H1 (cell line): ENCODE data around the gene TBC1D22A. TPM values are rescaled to one million over a fixed set of nuclear protein-coding genes. Genes with fewer than 3 reads are reported as not detected.
A peak's percentile ranks its signal among the peaks of the same experiment; 100 is the strongest.

Experiments
- CTCF ChIA-PET: fragments of 300-600 bp; sonication (Branson Sonifier 250); formaldehyde crosslinking; loops from one replicate; lab custom pipeline; 2021; ENCODE audit not compliant: partially characterized antibody; lab: Charles Lee
- POLR2A ChIA-PET: fragments of 300-600 bp; sonication (Branson Sonifier 250); formaldehyde crosslinking; loops from one replicate; lab custom pipeline; 2021; ENCODE audit warnings: inconsistent platforms; ENCODE audit not compliant: partially characterized antibody; lab: Charles Lee
- DNase-seq, 2 experiments: peaks; one replicate each; pipeline versions ENCODE4 v3.0.0 to v3.0.0-alpha.2; 2010 to 2022; ENCODE audit warnings: low spot score in 2 of 2, low read depth in 1 of 2, mixed read lengths in 1 of 2
- FAIRE-seq: peaks from 2 replicates; lab custom pipeline; 2011; peaks lifted over from hg19 to GRCh38; lab: Jason Lieb, UNC
- H2AFZ ChIP-seq: 2 replicates; pipeline ENCODE4 v1.8.1; 2012; ENCODE audit warnings: low read length, inconsistent platforms
- H2AK5ac ChIP-seq: 2 replicates; pipeline ENCODE4 v1.6.1; 2013; ENCODE audit warnings: low read depth, low read length
- H2BK120ac ChIP-seq: replicated peaks from 2 replicates; pipeline ENCODE3; 2013; ENCODE audit warnings: low read depth, low read length, inconsistent platforms
- H2BK12ac ChIP-seq: 2 replicates; pipeline ENCODE4 v1.6.1; 2013; ENCODE audit warnings: low read depth, low read length
- H2BK15ac ChIP-seq: 2 replicates; pipeline ENCODE4 v1.6.1; 2013; ENCODE audit warnings: low read length
- H2BK20ac ChIP-seq: 2 replicates; pipeline ENCODE4 v1.6.1; 2013; ENCODE audit warnings: low read length
- H2BK5ac ChIP-seq: 2 replicates; pipeline ENCODE4 v1.6.1; 2013; ENCODE audit warnings: low read depth, low read length
- H3K14ac ChIP-seq: 2 replicates; pipeline ENCODE4 v1.6.1; 2013; ENCODE audit warnings: inconsistent platforms; ENCODE audit not compliant: insufficient read length
- H3K18ac ChIP-seq: 2 replicates; pipeline ENCODE4 v1.6.1; 2013; ENCODE audit warnings: low read length; ENCODE audit errors: extremely low read depth
- H3K23ac ChIP-seq: 2 replicates; pipeline ENCODE4 v1.6.1; 2013; ENCODE audit warnings: inconsistent platforms; ENCODE audit not compliant: insufficient read length
- H3K23me2 ChIP-seq: 2 replicates; pipeline ENCODE4 v1.6.1; 2013; ENCODE audit warnings: low read depth, low read length
- H3K27ac ChIP-seq: 2 replicates; pipeline ENCODE4 v1.6.1; 2011; ENCODE audit warnings: low read depth, low read length, inconsistent platforms
- H3K27me3 ChIP-seq, 4 experiments: replicated peaks in 1 of 4; 1 replicate in 1 of 4; 2 replicates in 3 of 4; pipeline versions ENCODE4 v1.6.1 to v1.8.1; 2011 to 2013; ENCODE audit warnings: low read length in 3 of 4, mild to moderate bottlenecking in 3 of 4, inconsistent platforms in 2 of 4, mixed read lengths in 2 of 4, moderate library complexity in 1 of 4; ENCODE audit not compliant: control insufficient read depth in 3 of 4, insufficient read depth in 3 of 4; ENCODE audit errors: extremely low read depth in 1 of 4
- H3K36me3 ChIP-seq, 4 experiments: 2 replicates each; pipeline versions ENCODE4 v1.6.1 to v1.8.1; 2011 to 2013; ENCODE audit warnings: mild to moderate bottlenecking in 4 of 4, low read length in 3 of 4, moderate library complexity in 2 of 4, control low read depth in 1 of 4, inconsistent platforms in 1 of 4; ENCODE audit not compliant: insufficient read depth in 4 of 4, control insufficient read depth in 2 of 4
- H3K4ac ChIP-seq: replicated peaks from 2 replicates; pipeline ENCODE3; 2013; ENCODE audit warnings: low read length, low read depth, mixed read lengths, inconsistent platforms; ENCODE audit not compliant: insufficient read length
- H3K4me1 ChIP-seq, 4 experiments: replicated peaks in 1 of 4; 1 replicate in 1 of 4; 2 replicates in 3 of 4; pipeline versions ENCODE4 v1.6.1 to v1.8.1; 2011 to 2013; ENCODE audit warnings: low read length in 3 of 4, inconsistent platforms in 2 of 4, mixed read lengths in 1 of 4; ENCODE audit not compliant: insufficient read depth in 4 of 4, control insufficient read depth in 3 of 4
- H3K4me2 ChIP-seq, 2 experiments: 2 replicates each; pipeline versions ENCODE4 v1.6.1 to v1.8.1; 2011 to 2013; ENCODE audit warnings: low read depth in 2 of 2, low read length in 2 of 2, control low read depth in 1 of 2, inconsistent platforms in 1 of 2, mild to moderate bottlenecking in 1 of 2; ENCODE audit not compliant: insufficient read depth in 1 of 2
- H3K4me3 ChIP-seq, 4 experiments: fragments of 200-600, 300-600 bp in 1 of 4; sonication (generic), shearing (Covaris generic), sonication (Bioruptor Twin) in 1 of 4; 2 replicates each; pipeline versions ENCODE4 v1.5.1 to v1.8.1; 2011 to 2016; ENCODE audit warnings: low read length in 4 of 4, low read depth in 3 of 4, control low read depth in 2 of 4, inconsistent platforms in 2 of 4, mild to moderate bottlenecking in 2 of 4, mixed read lengths in 1 of 4, moderate library complexity in 1 of 4; ENCODE audit not compliant: insufficient read depth in 2 of 4; ENCODE audit errors: extremely low read depth in 1 of 4
- H3K56ac ChIP-seq: replicated peaks from 2 replicates; pipeline ENCODE3; 2013; ENCODE audit warnings: low read depth, mild to moderate bottlenecking, mixed read lengths, low read length, inconsistent platforms; ENCODE audit not compliant: insufficient read length
- H3K79me1 ChIP-seq: 2 replicates; pipeline ENCODE4 v1.6.1; 2013; ENCODE audit warnings: low read depth, low read length, control low read depth
- H3K79me2 ChIP-seq, 2 experiments: 2 replicates each; pipeline versions ENCODE4 v1.6.1 to v1.8.1; 2012 to 2013; ENCODE audit warnings: low read length in 2 of 2, mild to moderate bottlenecking in 2 of 2, inconsistent platforms in 1 of 2; ENCODE audit not compliant: insufficient read depth in 2 of 2, control insufficient read depth in 1 of 2
- H3K9ac ChIP-seq, 4 experiments: replicated peaks in 1 of 4; 1 replicate in 1 of 4; 2 replicates in 3 of 4; pipeline versions ENCODE4 v1.6.1 to v1.8.1; 2011 to 2013; ENCODE audit warnings: low read depth in 3 of 4, low read length in 3 of 4, control low read depth in 2 of 4, mild to moderate bottlenecking in 2 of 4, moderate library complexity in 2 of 4, inconsistent platforms in 1 of 4; ENCODE audit errors: extremely low read depth in 1 of 4
- H3K9me3 ChIP-seq, 2 experiments: 2 replicates each; pipeline versions ENCODE4 v1.6.1 to v1.8.1; 2012 to 2013; ENCODE audit warnings: mild to moderate bottlenecking in 2 of 2, moderate library complexity in 2 of 2, control low read depth in 1 of 2, inconsistent platforms in 1 of 2, low read depth in 1 of 2, low read length in 1 of 2, mixed read lengths in 1 of 2; ENCODE audit not compliant: insufficient read depth in 2 of 2
- H4K20me1 ChIP-seq, 2 experiments: replicated peaks in 1 of 2; 2 replicates each; pipeline versions ENCODE3 to v1.8.1; 2011 to 2013; ENCODE audit warnings: inconsistent platforms in 2 of 2, low read length in 2 of 2, mild to moderate bottlenecking in 1 of 2; ENCODE audit not compliant: insufficient read depth in 2 of 2, control insufficient read depth in 1 of 2
- H4K5ac ChIP-seq: 2 replicates; pipeline ENCODE4 v1.6.1; 2013; ENCODE audit warnings: low read length, low read depth, mixed read lengths, inconsistent platforms; ENCODE audit not compliant: insufficient read length
- H4K8ac ChIP-seq: 2 replicates; pipeline ENCODE4 v1.8.0; 2013; ENCODE audit warnings: mild to moderate bottlenecking, moderate library complexity, low read length, inconsistent platforms; ENCODE audit not compliant: insufficient read depth; ENCODE audit errors: extremely low read depth
- H4K91ac ChIP-seq: replicated peaks from 2 replicates; pipeline ENCODE3; 2013; ENCODE audit warnings: low read length, mixed read lengths, inconsistent platforms; ENCODE audit not compliant: insufficient read length
- ASH2L ChIP-seq: fragments of 200-600, 300-600 bp; sonication (generic); IDR thresholded peaks from one replicate; pipeline ENCODE4 v1.7.1; 2017; ENCODE audit warnings: low read length
- BCL11A ChIP-seq, 2 experiments: IDR thresholded peaks; one replicate each; pipeline ENCODE4 v1.6.1; 2011; ENCODE audit warnings: low read depth in 2 of 2, low read length in 2 of 2, mild to moderate bottlenecking in 2 of 2
- BRCA1 ChIP-seq: IDR thresholded peaks from 2 replicates; pipeline ENCODE4 v1.6.1; 2012; ENCODE audit warnings: low read depth, low read length, improper control_type of control experiment
- CHD2 ChIP-seq: IDR thresholded peaks from 2 replicates; pipeline ENCODE4 v1.6.1; 2012; ENCODE audit warnings: low read length, improper control_type of control experiment
- CTBP2 ChIP-seq: IDR thresholded peaks from 2 replicates; pipeline ENCODE4 v1.7.0; 2011; ENCODE audit warnings: borderline replicate concordance, mild to moderate bottlenecking, moderate library complexity, mixed read lengths, low read length; ENCODE audit not compliant: insufficient read depth, insufficient read length
- EZH2 ChIP-seq: fragments of 200-600 bp; sonication (generic); IDR thresholded peaks from 2 replicates; pipeline ENCODE4 v1.7.1; 2012; ENCODE audit warnings: low read depth, mild to moderate bottlenecking, moderate library complexity, low read length, inconsistent platforms; ENCODE audit not compliant: severe bottlenecking
- JUN ChIP-seq: IDR thresholded peaks from 2 replicates; pipeline ENCODE4 v1.6.1; 2011; ENCODE audit warnings: low read depth, mild to moderate bottlenecking, improper control_type of control experiment, low read length
- MAFK ChIP-seq: IDR thresholded peaks from 2 replicates; pipeline ENCODE4 v1.6.1; 2012; ENCODE audit warnings: low read depth, mild to moderate bottlenecking, improper control_type of control experiment, low read length
- POLR2A ChIP-seq, 2 experiments: IDR thresholded peaks; 1 replicate in 1 of 2; 2 replicates in 1 of 2; pipeline ENCODE4 v1.6.1; 2011; ENCODE audit warnings: low read depth in 2 of 2, low read length in 2 of 2, mild to moderate bottlenecking in 2 of 2; ENCODE audit errors: control extremely low read depth in 1 of 2
- SAP30 ChIP-seq: fragments of 300-600 bp; sonication (generic); IDR thresholded peaks from 2 replicates; pipeline ENCODE4 v1.7.1; 2012; ENCODE audit warnings: low read length, moderate library complexity, mild to moderate bottlenecking, inconsistent platforms; ENCODE audit not compliant: insufficient read depth, insufficient replicate concordance
- SP1 ChIP-seq: IDR thresholded peaks from 2 replicates; pipeline ENCODE4 v1.6.1; 2011; ENCODE audit warnings: low read depth, low read length
- SRF ChIP-seq: IDR thresholded peaks from 2 replicates; pipeline ENCODE4 v1.6.1; 2011; ENCODE audit warnings: mild to moderate bottlenecking, low read depth, low read length, moderate library complexity
- TAF1 ChIP-seq: IDR thresholded peaks from 2 replicates; pipeline ENCODE4 v1.6.1; 2011; ENCODE audit warnings: mild to moderate bottlenecking, low read depth, low read length
- YY1 ChIP-seq: IDR thresholded peaks from 2 replicates; pipeline ENCODE4 v1.6.1; 2011; ENCODE audit warnings: low read depth, mild to moderate bottlenecking, low read length
- ZNF274 ChIP-seq: IDR thresholded peaks from 2 replicates; pipeline ENCODE4 v1.7.0; 2012; ENCODE audit warnings: low read length, borderline replicate concordance; ENCODE audit errors: extremely low read depth
- WGBS, 2 experiments: shearing (Covaris generic) in 1 of 2; methylation state at CpG; one replicate each; pipeline versions ENCODE4 v1.1.6 to v1.1.7; 2013 to 2015; ENCODE audit warnings: low lambda C conversion rate in 2 of 2, mixed read lengths in 2 of 2, inconsistent platforms in 1 of 2, low coverage in 1 of 2, missing lambda C conversion rate in 1 of 2; ENCODE audit not compliant: insufficient replicate concordance in 2 of 2, insufficient coverage in 1 of 2, insufficient read length in 1 of 2; ENCODE audit errors: extremely low coverage in 1 of 2, missing lambda C conversion rate in 1 of 2; 5-methylcytosine and 5-hydroxymethylcytosine counted together
- polyA plus RNA-seq, 7 experiments: library from polyadenylated mRNA; depleted of rRNA in 3 of 7; stranded (reverse) in 5 of 7; unstranded in 2 of 7; fragments of >200 nt in 5 of 7; fragments of 200-250 nt in 2 of 7; gene quantifications; 1 replicate in 5 of 7; 2 replicates in 1 of 7; 4 replicates in 1 of 7; pipeline versions ENCODE4 v1.2.1 to v1.2.3, GENCODE V29; 2011 to 2013; ENCODE audit warnings: missing spikeins in 2 of 7, mixed read lengths in 2 of 7
- total RNA-seq: library from RNA; stranded (reverse); fragmentation: NEBNext Ultra II Directional; extraction: Animal tissue kit (Norgen Biotek cat#: 25700); gene quantifications from 2 replicates; pipeline ENCODE4 v1.2.1, GENCODE V29; 2021

Gene TBC1D22A
- total and polyA plus RNA-seq, 2 of the 8 experiments (the other 6 are each of a cell fraction or from before 2014, with no cell fraction given): 11.9 to 18.4 TPM

DNA sequence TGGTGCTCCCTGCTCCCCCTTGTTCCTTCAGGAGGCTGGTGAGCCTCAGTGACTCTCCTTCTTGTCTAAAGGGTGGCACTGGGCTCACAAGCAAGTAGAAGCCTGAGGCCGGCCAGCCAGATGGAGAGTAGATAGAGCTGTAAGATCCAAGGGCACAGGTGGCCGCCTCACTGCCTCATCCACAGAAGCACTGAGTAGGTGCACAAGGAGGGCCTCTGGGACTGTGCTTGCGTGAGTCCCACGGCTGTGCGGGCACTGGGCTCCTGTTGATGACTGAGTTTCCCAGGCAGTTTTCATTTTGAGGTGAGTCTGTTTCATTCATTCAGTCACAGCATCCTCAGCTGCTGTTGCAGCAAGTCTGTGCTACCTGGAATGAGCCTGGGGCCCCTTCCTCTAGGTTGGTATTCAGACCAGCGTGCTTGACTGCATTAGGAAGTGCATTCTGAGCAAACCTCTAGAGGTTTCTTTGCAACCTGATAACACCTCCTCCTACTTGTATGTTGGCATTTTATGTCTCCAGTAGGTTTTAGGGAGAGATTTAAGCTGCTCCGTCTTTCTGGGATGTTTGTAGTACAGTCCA lies 184.0 kb downstream of the TBC1D22A start:
- H3K4me1 ChIP-seq: peaks cover 0 to 5% (median 2%) of the 10 kb centered on the region in 4 experiments; a peak in 1 of 7 replicates
- H3K9me3 ChIP-seq: no peaks in the 10 kb centered on the region
- peaks cover 0 to 2% of the 10 kb centered on the region in 2 experiments for H4K20me1 ChIP-seq
- H4K5ac ChIP-seq: no peak overlapping the region
- no peaks in the 10 kb centered on the region for H3K36me3 ChIP-seq
- no peak overlapping the region for H3K27ac ChIP-seq
- WGBS, 2 experiments: 95% methylated on average over 7 of the region's 7 CpGs; no CpG with 5 or more reads in 1 of the 2 experiments
- H2AK5ac ChIP-seq: no peak overlapping the region
- H3K4ac ChIP-seq: no peak overlapping the region
- no peak overlapping the region for H3K4me2 ChIP-seq
- 0 out of 2 replicates have a peak overlapping the region, but pooled peaks have one; percentile 39 for H2BK5ac ChIP-seq
- H2BK15ac ChIP-seq: no peak overlapping the region
- peak in 1 of 2 experiments; percentile 29 for DNase-seq
- no peak overlapping the region for H2BK20ac ChIP-seq
- H3K79me2 ChIP-seq: no peaks in the 10 kb centered on the region
- ChIA-PET POLR2A (no interaction called here), CTCF (interaction anchor here (0.9 to 2.1 kb wide), 3 partner anchors 8 to 65 kb away, joined by 3 to 5 read pairs (median 4); no protein-coding TSS in a partner anchor)
- no peak for FAIRE-seq
- H3K23me2 ChIP-seq: no peaks in the 10 kb centered on the region
- H4K8ac ChIP-seq: no peak overlapping the region; the same call in 1 of the 2 replicates
- H3K14ac ChIP-seq: no peak overlapping the region
- H3K27me3 ChIP-seq: no peaks in the 10 kb centered on the region
- no peak overlapping the region for H2AFZ ChIP-seq
- no peak overlapping the region for H3K4me3 ChIP-seq
- H2BK120ac ChIP-seq: no peak overlapping the region
- TF ChIP-seq JUN (no peak), CHD2 (no peak), BCL11A (IDR thresholded peaks at IDR 0.05; ENCODE audit: low read depth in 2 of 2, low read length in 2 of 2) (no peak), SAP30 (no peak), BRCA1 (no peak), POLR2A (IDR thresholded peaks at IDR 0.05; ENCODE audit: control extremely low read depth in 1 of 2, low read depth in 2 of 2, low read length in 2 of 2) (no peak), ZNF274 (no peak), YY1 (no peak), EZH2 (no peak), ASH2L (no peak), MAFK (no peak), CTBP2 (no peak), SRF (no peak), TAF1 (no peak), SP1 (no peak)
- H3K23ac ChIP-seq: no peak overlapping the region
- H3K56ac ChIP-seq: no peak overlapping the region
- H3K18ac ChIP-seq: no peak overlapping the region
- no peak overlapping the region for H2BK12ac ChIP-seq
- H3K9ac ChIP-seq: no peak overlapping the region
- no peak overlapping the region for H4K91ac ChIP-seq
- H3K79me1 ChIP-seq: no peaks in the 10 kb centered on the region; the same call in 1 of the 2 replicates
